T-helper 2 cell treated with Interferon-gamma antibody and Interleukin-4, amounts not matched to agents 5 μg/mL and 100 μg/mL, for 36 hours (primary cell): ENCODE data around the gene PTCHD4.

ENCODE experiments used
- DNase-seq: peaks from one replicate; pipeline ENCODE4 v3.0.0; 2021; ENCODE audit warnings: low spot score
- H3K27ac Mint-ChIP-seq: one replicate; pipeline ENCODE4 v1.8.0; 2021; ENCODE audit warnings: mild to moderate bottlenecking, mixed read lengths
- H3K27me3 Mint-ChIP-seq: one replicate; pipeline ENCODE4 v1.8.0; 2021; ENCODE audit warnings: low read depth, mixed read lengths
- H3K36me3 Mint-ChIP-seq: one replicate; pipeline ENCODE4 v1.8.0; 2021; ENCODE audit warnings: low read depth, mixed read lengths
- H3K4me1 Mint-ChIP-seq: one replicate; pipeline ENCODE4 v1.8.0; 2021; ENCODE audit warnings: low read depth, mixed read lengths
- H3K4me3 Mint-ChIP-seq: one replicate; pipeline ENCODE4 v1.8.0; 2022; ENCODE audit warnings: mild to moderate bottlenecking, moderate library complexity, mixed read lengths
- H3K9me3 Mint-ChIP-seq: one replicate; pipeline ENCODE4 v1.8.0; 2021; ENCODE audit warnings: mixed read lengths

Gene PTCHD4

DNA sequence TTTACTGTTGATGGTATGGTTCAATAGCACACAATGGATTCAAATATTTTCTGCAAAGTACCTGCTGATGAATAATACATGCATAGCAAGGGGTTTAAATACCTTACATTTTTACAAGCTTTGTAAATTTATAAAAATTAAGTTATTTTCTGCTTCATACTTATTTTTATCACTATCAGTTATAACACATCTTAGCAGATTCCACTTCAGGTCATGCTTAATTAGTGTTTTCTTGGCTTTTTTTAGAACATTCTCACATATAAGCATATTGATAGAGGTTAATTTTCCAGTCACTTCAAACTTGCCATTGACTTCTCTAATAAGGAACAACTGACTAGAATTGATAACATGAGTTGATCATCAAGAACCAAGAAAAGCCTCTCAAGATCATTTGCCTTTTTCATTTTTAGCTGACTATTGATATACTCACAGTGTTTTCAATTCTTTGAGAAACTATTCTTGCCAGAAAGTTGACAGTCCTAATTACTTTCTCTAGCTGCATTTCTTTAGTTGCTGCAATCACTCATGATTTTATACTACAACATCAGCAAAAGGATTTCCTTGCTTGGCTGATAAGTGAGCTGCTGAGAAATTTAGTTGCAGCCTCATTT, 25.8 kb downstream of the PTCHD4 start:
- no peaks in the 10 kb centered on the region for H3K27me3 Mint-ChIP-seq
- no peak overlapping the region for H3K27ac Mint-ChIP-seq
- DNase-seq, result no peak
- H3K4me3 Mint-ChIP-seq, result no peak overlapping the region
- no peaks in the 10 kb centered on the region for H3K9me3 Mint-ChIP-seq
- H3K36me3 Mint-ChIP-seq, result no peaks in the 10 kb centered on the region
- H3K4me1 Mint-ChIP-seq, result no peaks in the 10 kb centered on the region

DNA sequence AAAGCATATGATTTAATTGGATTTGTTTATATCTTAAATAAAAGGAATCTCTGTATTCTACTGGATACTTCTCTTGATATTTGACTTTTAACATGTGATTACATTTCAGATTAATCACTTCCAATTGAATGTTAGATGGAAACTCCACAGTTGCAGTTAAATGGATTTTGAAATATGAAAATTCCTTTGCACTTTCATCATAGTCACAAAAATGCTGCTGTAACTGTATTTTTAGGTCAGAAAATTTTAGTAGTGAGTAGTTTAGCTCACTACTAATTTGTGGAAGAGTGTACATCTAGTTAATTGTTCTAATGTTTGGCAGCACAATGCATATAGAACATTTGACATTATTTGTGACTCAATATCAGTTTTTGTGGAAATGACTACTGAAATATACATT, 26.8 kb downstream of the PTCHD4 start:
- Mint-ChIP-seq H3K27ac (no peak overlapping the region), H3K9me3 (no peaks in the 10 kb centered on the region), H3K27me3 (no peaks in the 10 kb centered on the region), H3K4me1 (no peaks in the 10 kb centered on the region), H3K4me3 (no peak overlapping the region), H3K36me3 (no peaks in the 10 kb centered on the region)
- DNase-seq, result no peak

DNA sequence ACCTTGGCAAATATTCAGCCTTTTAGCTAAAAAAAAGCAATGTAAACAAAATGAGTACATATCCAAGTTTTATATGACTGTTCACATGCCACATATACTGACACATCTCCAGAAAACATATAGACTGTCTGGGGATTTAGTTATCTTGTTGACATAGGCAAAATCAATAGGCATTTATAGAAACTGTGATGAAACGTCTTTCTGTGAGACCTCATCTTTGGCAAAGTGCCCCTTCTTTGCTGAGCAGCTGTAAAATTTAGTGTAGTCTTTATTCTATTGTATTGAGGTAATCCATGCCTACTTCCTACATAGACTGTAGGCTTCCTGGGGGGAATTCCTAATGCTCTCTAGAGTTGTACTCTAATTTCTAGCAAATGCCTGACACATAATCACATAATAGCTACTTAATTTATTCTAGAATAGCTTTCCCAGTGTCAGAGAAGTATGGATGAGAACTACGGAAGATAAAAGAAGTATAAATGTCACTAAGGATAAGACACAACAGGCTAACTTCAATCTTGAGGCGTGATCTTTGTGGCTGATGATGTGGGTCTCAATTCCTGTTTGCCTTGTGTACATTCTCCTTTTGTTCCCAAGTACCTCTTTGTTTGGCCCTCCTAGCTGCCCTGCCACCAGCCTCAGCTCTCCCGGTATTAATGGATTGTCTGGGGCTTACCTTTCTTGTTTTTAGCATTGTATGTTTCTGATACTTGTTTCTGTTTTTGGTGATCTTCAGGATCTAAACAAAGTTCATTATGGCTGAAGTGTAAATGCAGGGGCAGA, 30.6 kb downstream of the PTCHD4 start:
- H3K36me3 Mint-ChIP-seq, result no peaks in the 10 kb centered on the region
- no peaks in the 10 kb centered on the region for H3K27me3 Mint-ChIP-seq
- no peak overlapping the region for H3K27ac Mint-ChIP-seq
- no peaks in the 10 kb centered on the region for H3K4me1 Mint-ChIP-seq
- DNase-seq, result no peak
- no peaks in the 10 kb centered on the region for H3K9me3 Mint-ChIP-seq
- no peak overlapping the region for H3K4me3 Mint-ChIP-seq

DNA sequence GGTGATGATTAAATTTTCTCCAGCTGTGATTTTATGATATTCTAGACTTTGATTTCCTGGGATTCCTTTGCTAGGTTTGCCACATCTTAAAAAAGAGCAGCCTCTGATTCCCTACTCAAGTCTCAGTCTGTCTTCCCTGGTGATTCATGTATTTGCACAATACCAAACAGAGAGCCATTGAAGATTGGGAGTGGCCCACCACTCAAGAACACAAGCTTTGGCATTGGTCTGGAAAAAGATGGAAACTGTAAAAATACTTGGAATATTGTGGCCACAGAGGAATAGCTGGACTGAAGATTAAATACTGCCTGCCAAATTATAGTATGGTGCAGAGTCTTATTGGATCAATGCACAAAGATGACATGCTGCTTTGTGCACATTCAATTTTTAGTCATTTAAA, 32.9 kb downstream of the PTCHD4 start:
- DNase-seq, result no peak
- H3K27me3 Mint-ChIP-seq, result no peaks in the 10 kb centered on the region
- no peaks in the 10 kb centered on the region for H3K4me1 Mint-ChIP-seq
- H3K4me3 Mint-ChIP-seq, result no peak overlapping the region
- H3K36me3 Mint-ChIP-seq, result no peaks in the 10 kb centered on the region
- no peak overlapping the region for H3K27ac Mint-ChIP-seq
- no peaks in the 10 kb centered on the region for H3K9me3 Mint-ChIP-seq

DNA sequence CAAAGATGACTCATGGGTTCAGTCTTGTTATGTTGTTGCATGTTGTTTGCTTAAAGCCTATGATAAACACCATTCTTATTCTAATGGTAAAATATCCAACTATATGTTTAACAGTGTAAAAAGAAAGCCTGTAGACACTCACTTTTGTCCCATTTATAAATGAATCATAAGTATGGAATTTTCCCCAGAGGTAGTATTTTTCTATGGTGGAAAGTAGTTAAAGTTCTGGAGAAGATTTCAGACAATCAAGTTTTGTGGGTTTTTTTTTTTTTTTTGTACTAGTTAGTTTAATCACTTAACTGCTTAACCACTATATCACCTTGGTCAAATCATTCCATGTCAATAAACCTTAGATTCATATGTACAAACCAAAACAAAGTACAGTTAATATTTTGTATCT, 35.8 kb downstream of the PTCHD4 start:
- Mint-ChIP-seq H3K4me1 (no peaks in the 10 kb centered on the region), H3K36me3 (no peaks in the 10 kb centered on the region), H3K27ac (no peak overlapping the region), H3K9me3 (no peaks in the 10 kb centered on the region), H3K4me3 (no peak overlapping the region), H3K27me3 (peaks cover 8% of the 10 kb centered on the region)
- no peak for DNase-seq

DNA sequence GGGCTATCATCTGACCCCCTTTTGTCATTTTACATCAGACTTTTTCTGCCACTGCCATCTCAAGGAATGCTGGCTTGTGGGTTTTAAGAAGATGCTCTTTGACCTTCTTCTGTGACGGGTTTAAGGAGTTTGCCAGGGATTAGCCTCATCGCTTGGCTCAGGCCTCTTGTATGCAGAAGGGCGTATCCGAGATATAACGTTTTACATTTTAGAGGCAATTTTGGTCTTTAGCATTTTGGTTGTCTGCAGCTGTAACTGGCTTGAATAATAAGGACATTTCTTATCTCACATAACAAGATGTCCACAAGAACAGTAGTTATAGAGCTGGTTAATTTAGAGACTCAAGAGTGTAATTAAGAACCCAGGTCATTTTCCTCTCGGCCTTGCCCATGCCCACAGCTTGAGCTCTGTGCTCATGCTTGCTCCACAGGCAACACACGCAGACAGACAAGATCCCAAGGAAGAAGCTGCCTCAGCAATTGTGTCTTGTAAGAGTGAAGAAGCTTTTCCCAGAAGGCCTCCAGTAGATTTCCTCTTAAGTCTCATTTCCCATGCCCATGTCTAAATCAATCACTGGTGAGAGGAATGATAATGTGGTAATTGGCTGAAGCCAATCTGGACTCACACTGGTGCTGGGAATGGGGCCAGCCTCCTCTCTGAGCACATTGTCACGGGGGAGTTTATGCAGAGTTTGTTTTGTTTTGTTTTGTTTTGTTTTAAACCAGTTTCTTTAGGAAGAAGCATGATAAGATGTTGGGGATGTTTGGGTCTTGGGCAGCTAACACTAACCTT, 36.8 kb downstream of the PTCHD4 start:
- H3K4me3 Mint-ChIP-seq, result no peak overlapping the region
- H3K9me3 Mint-ChIP-seq, result no peaks in the 10 kb centered on the region
- H3K4me1 Mint-ChIP-seq, result no peaks in the 10 kb centered on the region
- peaks cover 16% of the 10 kb centered on the region for H3K27me3 Mint-ChIP-seq
- DNase-seq, result no peak
- no peaks in the 10 kb centered on the region for H3K36me3 Mint-ChIP-seq
- no peak overlapping the region for H3K27ac Mint-ChIP-seq

DNA sequence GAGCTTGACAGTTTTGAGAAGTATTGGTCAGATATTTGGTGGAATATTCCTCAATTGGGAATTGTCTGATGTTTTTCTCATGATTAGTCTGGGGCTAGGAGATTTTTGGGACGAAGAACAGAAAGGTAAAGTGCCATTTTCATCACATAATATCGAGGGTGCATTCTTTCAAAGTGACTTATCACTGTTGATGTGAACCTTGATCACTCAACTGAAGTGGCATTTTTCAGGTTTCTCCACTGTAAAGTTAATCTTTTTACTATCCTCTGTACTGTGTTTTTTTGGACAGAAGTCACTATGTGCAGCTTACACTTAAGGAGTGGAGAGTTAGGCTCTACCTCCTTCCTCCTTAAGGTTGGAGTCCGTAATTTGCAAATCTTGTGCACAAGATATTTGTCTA, 39.2 kb downstream of the PTCHD4 start:
- Mint-ChIP-seq H3K9me3 (no peaks in the 10 kb centered on the region), H3K27me3 (peaks cover 28% of the 10 kb centered on the region), H3K36me3 (no peaks in the 10 kb centered on the region), H3K27ac (no peak overlapping the region), H3K4me1 (no peaks in the 10 kb centered on the region), H3K4me3 (no peak overlapping the region)
- no peak for DNase-seq

DNA sequence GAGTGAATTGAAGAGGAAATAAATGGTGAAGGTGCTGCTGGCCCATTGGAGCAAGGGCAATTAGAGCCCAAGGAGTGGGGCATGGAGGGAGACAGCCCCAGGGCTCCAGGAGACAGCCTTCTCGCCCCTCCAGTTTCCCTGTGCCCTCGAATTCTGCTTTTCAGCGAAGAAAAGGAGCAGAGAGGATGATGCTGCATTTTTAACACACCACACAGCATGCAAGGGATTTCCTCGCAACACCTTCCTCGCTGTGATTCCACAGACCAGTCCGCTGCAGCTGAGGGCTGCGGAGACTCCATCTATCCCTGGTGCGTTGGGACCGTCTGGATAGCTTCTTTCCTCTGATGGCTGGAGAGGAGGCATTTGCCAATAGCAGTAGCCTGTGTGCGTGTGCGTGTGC, 41.7 kb downstream of the PTCHD4 start:
- Mint-ChIP-seq H3K4me1 (no peaks in the 10 kb centered on the region), H3K4me3 (no peak overlapping the region), H3K36me3 (no peaks in the 10 kb centered on the region), H3K9me3 (no peaks in the 10 kb centered on the region), H3K27ac (no peak overlapping the region), H3K27me3 (peaks cover 34% of the 10 kb centered on the region)
- no peak for DNase-seq

DNA sequence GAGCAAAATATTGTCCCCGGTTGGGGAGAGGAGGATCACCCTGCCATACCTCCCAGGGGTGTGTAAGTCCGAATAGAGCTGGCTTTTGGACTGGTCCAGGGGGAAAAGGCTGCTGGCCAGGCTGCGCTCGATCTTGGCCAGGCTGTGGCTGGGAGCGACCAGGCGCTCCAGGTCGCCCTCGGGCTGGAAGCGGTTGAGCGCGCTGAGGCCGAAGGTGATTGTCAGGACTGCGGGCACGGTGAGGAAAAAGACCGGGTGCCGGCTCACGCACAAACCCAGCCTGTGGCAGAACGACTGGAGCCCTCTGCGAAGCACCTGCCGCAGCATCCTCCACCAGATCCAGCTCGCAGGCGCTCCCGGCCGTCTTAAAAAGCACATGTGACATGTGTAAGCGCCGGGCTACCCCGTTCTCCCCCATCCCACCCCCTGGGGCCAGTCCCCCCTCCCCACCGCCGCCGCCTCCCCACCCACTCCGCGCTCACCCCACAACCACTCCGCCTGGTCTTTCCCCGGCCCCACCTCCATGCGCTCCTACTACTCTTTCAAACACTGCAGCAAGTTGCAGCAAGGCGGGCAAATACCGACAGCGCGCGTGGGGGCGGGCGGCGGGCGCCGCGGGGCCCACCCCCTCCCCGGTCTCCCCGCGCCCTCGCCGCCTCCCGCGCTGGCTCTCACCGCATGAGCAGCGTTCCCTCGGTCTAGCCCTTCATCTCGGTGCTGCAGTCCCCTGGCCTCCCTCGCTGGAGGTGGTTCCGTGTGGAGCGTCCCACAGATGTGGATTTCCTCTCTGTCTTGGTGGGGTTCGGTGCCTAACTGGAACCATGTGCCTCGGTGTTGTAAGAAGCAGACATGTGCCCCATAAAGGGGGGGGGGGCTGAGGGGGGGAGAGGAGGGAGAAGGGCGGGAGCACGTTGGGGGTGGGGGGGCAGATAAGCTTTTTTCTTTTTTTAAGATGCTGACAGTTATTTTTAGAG, 42.4 kb downstream of the PTCHD4 start:
- no peak for DNase-seq
- H3K4me3 Mint-ChIP-seq, result no peak overlapping the region
- H3K36me3 Mint-ChIP-seq, result no peaks in the 10 kb centered on the region
- H3K4me1 Mint-ChIP-seq, result no peaks in the 10 kb centered on the region
- no peaks in the 10 kb centered on the region for H3K9me3 Mint-ChIP-seq
- peaks cover 34% of the 10 kb centered on the region for H3K27me3 Mint-ChIP-seq
- no peak overlapping the region for H3K27ac Mint-ChIP-seq

DNA sequence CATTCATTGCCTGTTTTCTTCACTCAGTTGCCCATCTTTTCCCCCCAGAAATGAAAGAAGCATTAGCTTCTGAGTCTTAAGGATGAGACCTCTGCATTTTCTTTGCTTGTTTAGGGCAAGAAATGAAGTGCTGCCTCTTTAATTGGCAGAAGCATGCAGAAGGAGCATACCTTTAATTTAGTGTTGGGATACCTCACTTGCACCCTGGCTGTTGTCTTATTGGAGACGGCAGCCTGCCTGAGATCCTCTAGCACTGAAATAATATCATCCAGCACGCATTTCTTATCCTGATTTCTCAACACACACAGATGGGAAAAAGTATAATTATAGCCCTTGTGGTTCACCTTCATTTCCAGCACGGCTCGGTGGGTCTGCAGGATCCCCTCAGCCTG, 43.1 kb downstream of the PTCHD4 start:
- Mint-ChIP-seq H3K36me3 (no peaks in the 10 kb centered on the region), H3K4me3 (no peak overlapping the region), H3K9me3 (no peaks in the 10 kb centered on the region), H3K27ac (no peak overlapping the region), H3K27me3 (peaks cover 34% of the 10 kb centered on the region), H3K4me1 (no peaks in the 10 kb centered on the region)
- DNase-seq, result no peak

DNA sequence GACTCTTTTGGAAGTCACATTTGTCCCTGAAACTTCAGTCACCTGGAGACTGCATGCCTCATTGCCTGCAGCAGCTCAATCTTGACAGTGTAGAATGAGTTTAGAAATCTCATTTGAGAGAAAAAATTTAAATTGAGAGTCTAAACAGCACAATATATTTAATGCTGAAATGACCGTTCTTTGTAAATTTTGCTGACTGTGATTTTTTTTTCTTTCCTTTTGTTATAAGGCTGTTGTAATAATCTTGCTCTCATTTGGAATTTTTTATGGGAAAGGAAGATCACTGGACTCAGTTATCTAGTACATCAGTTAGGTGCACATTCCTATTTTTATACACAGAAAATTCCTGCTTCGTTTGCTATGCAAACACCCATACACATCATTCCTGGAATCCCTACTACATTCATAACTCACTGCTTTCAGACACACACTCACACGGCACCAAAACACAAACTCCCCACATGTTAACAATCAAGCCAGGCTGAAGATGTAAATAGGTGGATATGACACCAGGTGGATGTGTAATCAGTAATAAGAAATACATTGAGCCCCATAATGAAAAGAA, 43.8 kb downstream of the PTCHD4 start:
- Mint-ChIP-seq H3K4me3 (no peak overlapping the region), H3K9me3 (no peaks in the 10 kb centered on the region), H3K4me1 (no peaks in the 10 kb centered on the region), H3K27ac (no peak overlapping the region), H3K36me3 (no peaks in the 10 kb centered on the region), H3K27me3 (peaks cover 34% of the 10 kb centered on the region)
- DNase-seq, result no peak

DNA sequence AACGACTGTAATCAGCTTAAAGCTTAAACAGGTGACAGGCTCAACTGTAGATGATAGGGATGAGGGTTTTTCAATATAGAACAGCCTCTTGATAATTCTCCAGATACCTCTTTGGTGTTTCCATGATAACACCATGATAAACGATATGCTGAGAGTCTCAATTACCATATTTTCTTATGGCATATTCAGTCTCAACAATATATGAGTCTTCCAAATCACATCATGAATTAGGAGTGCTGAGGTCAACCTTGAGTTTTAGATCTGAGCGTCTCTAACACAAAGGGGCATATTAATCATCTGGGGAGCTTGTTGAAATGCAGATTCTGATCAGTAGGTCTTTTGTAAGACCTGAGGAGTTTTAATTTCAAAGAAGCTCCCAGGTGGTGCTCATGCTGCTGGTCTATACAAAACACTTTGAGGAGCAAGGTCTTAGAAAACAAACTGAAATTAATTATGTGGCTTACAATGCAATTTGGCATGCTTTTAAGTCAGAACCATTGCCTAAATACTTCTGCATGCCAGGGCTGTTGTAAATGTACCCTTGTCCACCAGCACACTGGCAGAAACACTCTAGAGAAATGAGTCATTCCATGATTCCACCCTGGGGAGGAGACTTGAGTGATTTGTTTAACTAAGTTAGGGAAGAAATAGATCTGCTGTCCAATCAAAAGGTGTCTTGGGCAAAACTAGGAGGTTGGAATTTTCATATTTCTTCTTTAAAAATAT, 49.6 kb downstream of the PTCHD4 start:
- H3K4me1 Mint-ChIP-seq, result no peaks in the 10 kb centered on the region
- DNase-seq, result no peak
- H3K36me3 Mint-ChIP-seq, result no peaks in the 10 kb centered on the region
- H3K27me3 Mint-ChIP-seq, result peaks cover 6% of the 10 kb centered on the region
- no peak overlapping the region for H3K4me3 Mint-ChIP-seq
- H3K27ac Mint-ChIP-seq, result no peak overlapping the region
- no peaks in the 10 kb centered on the region for H3K9me3 Mint-ChIP-seq
